PC-9 (cell line): Measurements from ENCODE around the gene EGLN1.

Source experiments
- CTCF ChIP-seq: fragments of 200-600 bp; sonication (generic); conservative IDR thresholded peaks from 2 replicates; pipeline ENCODE4 v1.6.1; 2017; ENCODE audit warnings: mixed run types, antibody characterized with exemption, mild to moderate bottlenecking, moderate library complexity
- EZH2 ChIP-seq: fragments of 200-600 bp; sonication (generic); IDR thresholded peaks from 2 replicates; pipeline ENCODE4 v1.8.0; 2017; ENCODE audit warnings: antibody characterized with exemption, low read depth

GRCh38 chr1:231327617-231328016 is 94.5 kb downstream of the EGLN1 start:
- TF ChIP-seq EZH2: no peak
- no peak for TF ChIP-seq CTCF
